ENCODE measurements around the gene SEMA4B. TPM values are rescaled to one million over a fixed set of nuclear protein-coding genes. Genes with fewer than 3 reads are reported as not detected.
"Not testable (repeated sequence)": the region's sequence is repeated elsewhere in the genome, so short reads cannot be mapped to it uniquely, and the experiment has no call there.

SEMA4B gene
- total RNA-seq, 1 donor from 2014 or later, result 216 TPM

- ATAC-seq, result peak; percentile 37
These were observed 60.7 kb downstream of the SEMA4B start for GRCh38 chr15:90261811-90262210.

GRCh38 chr15:90262426-90262825, 61.3 kb downstream of the SEMA4B start:
- peak; percentile 30 for ATAC-seq

GRCh38 chr15:90264671-90265070, 63.5 kb downstream of the SEMA4B start:
- peak; percentile 47 for ATAC-seq

GRCh38 chr15:90265271-90266060, 64.3 kb downstream of the SEMA4B start, which contains the start of gene NGRN:
Gene NGRN (plus strand): TSS chr15:90265672. CDS start chr15:90265713, 41 bp downstream.
- peak; percentile 85 for ATAC-seq

- peak; percentile 17 for ATAC-seq
These were observed 64.9 kb downstream of the SEMA4B start for GRCh38 chr15:90266061-90266431.

- ATAC-seq, result no peak
These were observed 65.4 kb downstream of the SEMA4B start for GRCh38 chr15:90266485-90266884.

- ATAC-seq, result no peak
These were observed 67.3 kb downstream of the SEMA4B start for GRCh38 chr15:90268415-90268814.

- no peak for ATAC-seq
These were observed 69.5 kb downstream of the SEMA4B start for GRCh38 chr15:90270502-90271150.

- ATAC-seq, result no peak
These were observed 70.5 kb downstream of the SEMA4B start for GRCh38 chr15:90271459-90272166.

- not testable (repeated sequence) for ATAC-seq
These were observed 77.3 kb downstream of the SEMA4B start for GRCh38 chr15:90278467-90278866.

Other genes starting within 250 kb of the SEMA4B start
- 27.9 TPM for gene ZNF710, start 200.0 kb upstream of the SEMA4B start, total RNA-seq
- gene IDH2, start 98.9 kb upstream of the SEMA4B start, total RNA-seq, result 114 TPM
- 118 TPM for gene CIB1, start 32.6 kb downstream of the SEMA4B start, total RNA-seq
- 6.5 TPM for gene GDPGP1, start 32.9 kb downstream of the SEMA4B start, total RNA-seq
- not detected for gene TTLL13, start 48.2 kb downstream of the SEMA4B start, total RNA-seq
- 41.0 TPM for gene NGRN, start 64.3 kb downstream of the SEMA4B start, total RNA-seq
- 2.4 TPM for gene ZNF774, start 151.0 kb downstream of the SEMA4B start, total RNA-seq
- 157 TPM for gene IQGAP1, start 186.9 kb downstream of the SEMA4B start, total RNA-seq